GM21619 (cell line): ENCODE results near the gene PRDM5.

Experiments
- ATAC-seq: cut with Tn5 transposase; IDR thresholded peaks from one replicate; pipeline ENCODE4 v1.9.1; 2021; ENCODE audit not compliant: unreplicated experiment

Gene PRDM5

GRCh38 chr4:120716346-120716745 is 206.2 kb downstream of the PRDM5 start:
- no peak for ATAC-seq

DNA sequence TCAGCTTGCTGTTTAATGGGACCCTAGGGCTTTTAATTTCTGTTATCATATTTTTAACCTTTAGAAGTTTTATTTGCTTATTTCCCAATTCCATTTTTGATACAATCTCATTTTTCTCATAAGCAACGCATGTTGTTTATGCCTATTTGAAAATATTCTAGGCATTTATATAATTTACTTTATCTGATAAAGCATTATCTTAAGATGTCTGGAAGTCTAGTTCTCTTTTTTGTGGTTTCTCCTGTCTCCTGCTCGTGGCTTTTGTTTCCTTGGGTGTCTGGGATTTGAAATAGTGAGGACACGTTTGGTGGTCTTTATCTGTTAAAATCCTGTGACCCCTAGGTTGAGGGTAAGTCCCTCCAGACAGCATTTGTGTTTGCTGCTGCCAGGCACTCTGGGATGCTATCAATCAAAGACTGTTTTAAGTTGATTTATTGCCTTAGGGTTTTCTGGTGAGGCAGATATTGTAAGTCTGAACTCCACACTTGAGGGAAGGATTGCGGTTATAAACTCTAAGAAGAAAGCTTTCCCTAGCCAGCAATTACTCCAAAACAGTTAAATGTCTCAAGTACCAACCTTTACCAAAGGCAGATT is 208.0 kb downstream of the PRDM5 start:
- ATAC-seq: no peak

GRCh38 chr4:120709991-120710390 is 212.5 kb downstream of the PRDM5 start:
- no peak for ATAC-seq

DNA sequence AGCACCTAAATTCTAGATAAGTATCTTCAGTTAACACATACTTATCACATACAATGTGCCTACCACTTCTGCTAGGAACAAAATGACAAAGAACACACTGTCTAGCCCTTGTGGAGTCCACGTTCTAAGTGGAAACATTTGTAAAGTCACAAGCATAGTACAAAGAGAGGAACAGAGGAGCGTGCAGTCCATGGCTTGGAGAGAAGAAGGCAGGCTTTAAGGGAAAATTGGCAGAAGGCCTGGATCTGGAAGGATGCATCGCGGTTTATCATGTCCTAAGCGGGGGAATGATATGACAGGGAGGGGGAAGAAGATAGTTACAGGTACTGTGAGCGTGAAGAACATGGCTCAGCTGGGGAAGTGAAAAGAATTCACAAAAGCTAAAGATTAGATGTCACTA is 218.0 kb downstream of the PRDM5 start:
- no peak for ATAC-seq

DNA sequence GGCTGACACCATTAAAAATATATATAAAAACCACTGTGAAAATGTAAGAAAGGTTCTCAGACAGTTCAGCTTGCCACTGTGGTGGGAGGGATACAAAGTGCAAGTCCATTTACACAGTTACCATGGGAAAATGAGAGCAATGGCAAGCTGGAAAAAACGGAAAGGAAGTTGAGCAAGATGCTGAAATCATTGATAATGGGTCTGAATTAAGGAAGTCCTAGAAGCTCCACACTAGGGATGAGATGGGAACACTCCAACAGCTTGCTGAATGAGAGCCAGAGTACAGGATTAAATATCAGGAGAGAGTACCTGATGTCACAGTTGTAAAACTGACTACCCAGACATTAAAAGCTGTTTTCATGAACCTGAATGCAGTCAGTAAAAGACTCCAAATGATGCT is 218.6 kb downstream of the PRDM5 start:
- ATAC-seq: no peak

- no peak for ATAC-seq
These were observed 223.2 kb downstream of the PRDM5 start for GRCh38 chr4:120699354-120699753.

- ATAC-seq: no peak
These were observed 227.6 kb downstream of the PRDM5 start for GRCh38 chr4:120694973-120695372.

- ATAC-seq: no peak
These were observed 228.7 kb downstream of the PRDM5 start for GRCh38 chr4:120693816-120694215.

DNA sequence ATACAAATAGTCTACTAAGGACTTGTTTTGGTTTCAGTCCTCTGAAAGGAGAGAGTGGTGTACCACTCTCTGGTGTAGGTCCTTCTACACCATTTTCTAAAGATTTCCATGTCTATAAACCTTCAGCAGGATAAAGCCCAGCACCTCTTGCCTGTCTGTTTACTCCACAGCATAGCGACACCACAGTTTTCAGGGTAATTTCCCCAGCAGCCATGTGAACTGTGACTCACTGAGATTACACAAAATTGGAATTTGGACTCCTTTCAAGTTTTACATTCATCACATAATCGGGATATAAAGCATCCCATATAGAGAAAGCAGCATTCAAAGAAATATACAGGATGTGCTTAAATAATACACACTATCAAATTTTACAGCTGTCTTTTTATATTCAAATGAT is 229.6 kb downstream of the PRDM5 start:
- ATAC-seq: no peak

DNA sequence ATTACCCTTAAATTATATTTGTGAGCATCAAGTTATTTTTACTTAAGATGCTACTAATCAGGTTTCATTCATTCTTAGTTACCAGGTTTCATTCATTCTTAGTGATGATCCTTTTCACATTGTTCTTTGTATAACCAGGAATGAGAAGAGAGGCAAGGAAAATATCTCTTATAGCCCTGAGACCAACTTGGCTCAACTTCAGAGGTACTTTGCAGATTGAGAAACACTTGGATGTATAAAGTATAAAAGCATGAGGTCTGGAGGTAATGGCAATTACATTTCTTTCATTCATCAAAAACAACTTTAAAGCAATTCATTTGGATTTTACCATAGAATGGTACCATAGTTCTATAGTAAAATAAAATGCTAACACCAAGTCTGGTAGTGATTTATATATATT is 231.0 kb downstream of the PRDM5 start:
- no peak for ATAC-seq

GRCh38 chr4:120691106-120691505 is 231.4 kb downstream of the PRDM5 start:
- no peak for ATAC-seq

GRCh38 chr4:120688791-120689190 is 233.7 kb downstream of the PRDM5 start:
- ATAC-seq: no peak

DNA sequence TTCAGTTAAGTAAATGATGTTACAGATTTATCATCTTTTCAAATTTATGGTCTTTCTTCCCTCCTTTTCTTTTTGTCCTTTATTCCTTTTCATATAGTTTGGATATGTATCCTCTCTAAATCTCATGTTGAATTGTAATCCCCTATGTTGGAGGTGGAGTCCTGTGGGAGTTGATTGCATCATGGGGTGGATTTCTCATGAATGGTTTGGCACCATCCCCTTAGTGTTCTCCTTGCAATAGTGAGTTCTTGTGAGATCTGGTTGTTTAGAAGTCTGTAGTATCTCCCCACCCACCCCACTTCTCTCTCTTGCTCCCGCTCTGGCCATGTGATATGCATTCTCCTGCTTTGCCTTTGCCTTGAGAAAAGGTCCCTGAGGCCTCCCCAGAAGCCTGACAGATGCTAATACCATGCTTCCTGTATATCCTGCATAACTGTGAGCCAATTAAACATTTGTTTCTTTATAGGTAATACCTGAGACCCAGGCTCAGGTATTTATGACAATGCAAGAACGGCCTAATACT is 236.7 kb downstream of the PRDM5 start:
- no peak for ATAC-seq

DNA sequence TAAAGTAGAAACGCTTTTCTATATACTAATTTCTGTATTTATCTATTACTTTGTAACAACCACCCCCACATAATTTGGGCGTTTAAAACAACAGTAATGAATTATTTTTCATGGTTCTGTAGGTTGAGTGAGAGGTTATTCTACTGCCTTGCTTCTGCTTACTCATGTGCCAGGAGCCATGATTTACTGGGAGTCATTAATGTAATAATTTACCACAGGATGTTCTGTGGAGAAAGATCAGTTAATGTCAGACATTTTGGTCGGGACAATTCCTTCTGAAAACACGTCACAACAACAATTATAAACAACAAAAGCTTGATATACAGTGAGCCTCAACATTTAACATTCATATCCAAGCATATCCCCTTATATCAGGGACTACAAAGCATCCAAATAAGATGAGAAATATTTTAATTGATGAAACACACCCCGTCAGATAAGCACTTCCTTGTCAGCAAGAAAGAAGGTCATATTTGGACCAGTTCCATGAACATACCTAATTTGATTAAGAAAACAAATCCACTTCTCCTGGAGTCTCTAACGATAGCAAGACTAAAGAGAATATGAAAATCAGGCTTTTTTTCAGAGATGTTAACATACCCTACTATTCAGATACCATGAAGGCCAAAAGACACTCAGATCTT is 238.5 kb downstream of the PRDM5 start:
- ATAC-seq: no peak

GRCh38 chr4:120682981-120683380 is 239.5 kb downstream of the PRDM5 start:
- ATAC-seq: no peak

- no peak for ATAC-seq
These were observed 241.8 kb downstream of the PRDM5 start for GRCh38 chr4:120680647-120681228.

GRCh38 chr4:120673696-120674095 is 248.8 kb downstream of the PRDM5 start:
- no peak for ATAC-seq

DNA sequence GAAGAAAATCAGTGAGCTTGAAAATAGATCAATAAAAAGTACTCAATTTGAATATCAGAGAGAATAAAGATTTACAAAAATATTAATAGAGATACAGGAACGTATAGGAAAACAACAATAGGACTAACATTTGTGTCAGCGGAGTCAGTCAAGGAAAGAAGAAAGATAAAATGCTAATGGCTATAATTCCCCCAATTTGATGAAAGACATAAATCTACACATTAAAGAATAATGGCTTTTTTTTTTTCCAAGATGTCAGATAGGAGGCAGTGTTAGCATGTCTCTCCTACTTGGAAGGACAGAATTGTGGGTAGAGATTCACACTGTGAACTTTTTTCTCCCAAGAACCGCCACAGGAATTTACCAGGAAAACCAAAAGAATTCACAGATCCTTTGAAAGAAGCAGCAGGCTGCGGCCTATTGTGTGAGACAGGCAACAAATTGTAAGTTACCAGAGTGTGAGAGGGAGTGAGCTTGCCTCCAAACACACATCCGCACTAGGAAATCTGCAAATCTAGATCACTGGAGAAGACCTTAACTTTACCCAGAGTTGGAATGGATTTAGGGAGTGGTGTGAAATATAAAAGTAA is 249.9 kb downstream of the PRDM5 start:
- no peak for ATAC-seq

- no peak for ATAC-seq
These were observed 250.4 kb downstream of the PRDM5 start for GRCh38 chr4:120672076-120672475.

GRCh38 chr4:120671538-120671937 is 251.0 kb downstream of the PRDM5 start:
- ATAC-seq: no peak

- ATAC-seq: no peak
These were observed 255.4 kb downstream of the PRDM5 start for GRCh38 chr4:120667102-120667501.

- no peak for ATAC-seq
These were observed 257.7 kb downstream of the PRDM5 start for GRCh38 chr4:120664851-120665250.
